Measurements from ENCODE around the gene CUL7. TPM values are rescaled to one million over a fixed set of nuclear protein-coding genes. Genes with fewer than 3 reads are reported as not detected.

CUL7 gene
- total RNA-seq, 1 experiment from 2014 or later = 34.1 TPM

DNA sequence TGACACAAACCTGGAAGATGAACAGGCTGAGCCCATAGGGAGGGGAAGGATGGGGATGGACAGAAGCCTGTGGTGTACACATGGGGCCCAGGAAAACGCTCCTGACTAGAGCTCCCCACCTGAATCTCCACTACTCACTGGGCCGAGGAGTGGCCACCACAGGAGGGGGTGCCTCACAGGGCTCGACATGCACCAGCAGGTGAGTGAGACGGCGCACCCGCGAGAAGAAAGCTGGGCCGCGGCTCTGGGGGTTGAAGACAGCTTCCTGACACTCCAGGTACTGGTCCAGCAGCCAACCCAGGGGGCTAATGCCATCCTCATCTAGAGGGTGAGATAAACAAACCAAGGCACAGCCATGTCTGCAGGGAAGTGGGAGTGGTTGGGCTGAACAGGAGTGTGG is 10.3 kb downstream of the CUL7 start:
- ATAC-seq (no peak), DNase-seq (ENCODE audit: low read depth, low spot score) (no peak)
- Histone ChIP-seq H3K36me3 (ENCODE audit: control insufficient read depth in 1 of 2, insufficient read depth in 2 of 2, low read length in 2 of 2) (peaks cover 0 to 14% of the 10 kb centered on the region in 2 experiments; a peak in 2 of 4 replicates), H3K79me2 (ENCODE audit: insufficient read depth, low read length) (no peaks in the 10 kb centered on the region), H3K27ac (ENCODE audit: low read depth, low read length) (no peak overlapping the region), H3K4me2 (ENCODE audit: low read length) (no peak overlapping the region), H4K20me1 (ENCODE audit: insufficient read depth) (no peaks in the 10 kb centered on the region), H3K9ac (ENCODE audit: low read length) (no peak overlapping the region), H3K9me3 (ENCODE audit: control insufficient read depth in 1 of 2, insufficient read depth in 1 of 2, low read depth in 1 of 2, low read length in 2 of 2) (no peaks in the 10 kb centered on the region), H2AFZ (ENCODE audit: low read depth, low read length, poor library complexity, severe bottlenecking) (no peak overlapping the region), H3K4me3 (replicated peaks in 1 of 2; ENCODE audit: low read depth in 1 of 2, low read length in 2 of 2) (no peak overlapping the region), H3K27me3 (ENCODE audit: insufficient read depth, low read length) (no peaks in the 10 kb centered on the region), H3K4me1 (ENCODE audit: control insufficient read depth in 1 of 2, insufficient read depth in 2 of 2, low read length in 2 of 2) (no peaks in the 10 kb centered on the region), H3K9me2 (ENCODE audit: insufficient read depth) (no peaks in the 10 kb centered on the region)
- ChIA-PET RAD21 (ENCODE audit: low non-redundant PET in 1 of 2, low total read pairs in 2 of 2, uncharacterized antibody in 2 of 2, unreplicated experiment in 2 of 2) (no interaction called here), CTCF (no interaction called here), POLR2A (no interaction called here)
- no TSS peak for BruUV-seq (replicated peaks)
- intact Hi-C loops (cut with micrococcal nuclease) = no loop called here
- TF ChIP-seq CBX3 (IDR thresholded peaks at IDR 0.05; ENCODE audit: low read depth) (no peak), TCF7L2 (IDR thresholded peaks at IDR 0.05; ENCODE audit: borderline replicate concordance, extremely low read depth, insufficient read depth, insufficient read length) (no peak), YY1 (IDR thresholded peaks at IDR 0.05; ENCODE audit: extremely low read depth, insufficient replicate concordance, low read depth, low read length) (no peak), ELF1 (IDR thresholded peaks at IDR 0.05; ENCODE audit: borderline replicate concordance, low read depth) (no peak), POLR2A (IDR thresholded peaks at IDR 0.05; ENCODE audit: borderline replicate concordance, extremely low read depth, insufficient read depth, insufficient read length) (no peak), SP1 (IDR thresholded peaks at IDR 0.05; ENCODE audit: low read depth) (no peak), SRF (IDR thresholded peaks at IDR 0.05; ENCODE audit: low read depth) (no peak), EZH2phosphoT487 (IDR thresholded peaks at IDR 0.05; ENCODE audit: borderline replicate concordance) (no peak), SIN3A (IDR thresholded peaks at IDR 0.05; ENCODE audit: low read depth) (no peak), ZFX (IDR thresholded peaks at IDR 0.05) (no peak), EGR1 (IDR thresholded peaks at IDR 0.05; ENCODE audit: low read depth) (no peak)
- TF ChIP-seq, protein P1, sequence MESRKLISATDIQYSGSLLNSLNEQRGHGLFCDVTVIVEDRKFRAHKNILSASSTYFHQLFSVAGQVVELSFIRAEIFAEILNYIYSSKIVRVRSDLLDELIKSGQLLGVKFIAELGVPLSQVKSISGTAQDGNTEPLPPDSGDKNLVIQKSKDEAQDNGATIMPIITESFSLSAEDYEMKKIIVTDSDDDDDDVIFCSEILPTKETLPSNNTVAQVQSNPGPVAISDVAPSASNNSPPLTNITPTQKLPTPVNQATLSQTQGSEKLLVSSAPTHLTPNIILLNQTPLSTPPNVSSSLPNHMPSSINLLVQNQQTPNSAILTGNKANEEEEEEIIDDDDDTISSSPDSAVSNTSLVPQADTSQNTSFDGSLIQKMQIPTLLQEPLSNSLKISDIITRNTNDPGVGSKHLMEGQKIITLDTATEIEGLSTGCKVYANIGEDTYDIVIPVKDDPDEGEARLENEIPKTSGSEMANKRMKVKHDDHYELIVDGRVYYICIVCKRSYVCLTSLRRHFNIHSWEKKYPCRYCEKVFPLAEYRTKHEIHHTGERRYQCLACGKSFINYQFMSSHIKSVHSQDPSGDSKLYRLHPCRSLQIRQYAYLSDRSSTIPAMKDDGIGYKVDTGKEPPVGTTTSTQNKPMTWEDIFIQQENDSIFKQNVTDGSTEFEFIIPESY (IDR thresholded peaks at IDR 0.05; ENCODE audit: extremely low read depth, insufficient replicate concordance, low read length) = no peak
- TF ChIP-seq, protein P2, sequence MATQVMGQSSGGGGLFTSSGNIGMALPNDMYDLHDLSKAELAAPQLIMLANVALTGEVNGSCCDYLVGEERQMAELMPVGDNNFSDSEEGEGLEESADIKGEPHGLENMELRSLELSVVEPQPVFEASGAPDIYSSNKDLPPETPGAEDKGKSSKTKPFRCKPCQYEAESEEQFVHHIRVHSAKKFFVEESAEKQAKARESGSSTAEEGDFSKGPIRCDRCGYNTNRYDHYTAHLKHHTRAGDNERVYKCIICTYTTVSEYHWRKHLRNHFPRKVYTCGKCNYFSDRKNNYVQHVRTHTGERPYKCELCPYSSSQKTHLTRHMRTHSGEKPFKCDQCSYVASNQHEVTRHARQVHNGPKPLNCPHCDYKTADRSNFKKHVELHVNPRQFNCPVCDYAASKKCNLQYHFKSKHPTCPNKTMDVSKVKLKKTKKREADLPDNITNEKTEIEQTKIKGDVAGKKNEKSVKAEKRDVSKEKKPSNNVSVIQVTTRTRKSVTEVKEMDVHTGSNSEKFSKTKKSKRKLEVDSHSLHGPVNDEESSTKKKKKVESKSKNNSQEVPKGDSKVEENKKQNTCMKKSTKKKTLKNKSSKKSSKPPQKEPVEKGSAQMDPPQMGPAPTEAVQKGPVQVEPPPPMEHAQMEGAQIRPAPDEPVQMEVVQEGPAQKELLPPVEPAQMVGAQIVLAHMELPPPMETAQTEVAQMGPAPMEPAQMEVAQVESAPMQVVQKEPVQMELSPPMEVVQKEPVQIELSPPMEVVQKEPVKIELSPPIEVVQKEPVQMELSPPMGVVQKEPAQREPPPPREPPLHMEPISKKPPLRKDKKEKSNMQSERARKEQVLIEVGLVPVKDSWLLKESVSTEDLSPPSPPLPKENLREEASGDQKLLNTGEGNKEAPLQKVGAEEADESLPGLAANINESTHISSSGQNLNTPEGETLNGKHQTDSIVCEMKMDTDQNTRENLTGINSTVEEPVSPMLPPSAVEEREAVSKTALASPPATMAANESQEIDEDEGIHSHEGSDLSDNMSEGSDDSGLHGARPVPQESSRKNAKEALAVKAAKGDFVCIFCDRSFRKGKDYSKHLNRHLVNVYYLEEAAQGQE (IDR thresholded peaks at IDR 0.05; ENCODE audit: low read depth) = no peak
- TF ChIP-seq, protein P3, sequence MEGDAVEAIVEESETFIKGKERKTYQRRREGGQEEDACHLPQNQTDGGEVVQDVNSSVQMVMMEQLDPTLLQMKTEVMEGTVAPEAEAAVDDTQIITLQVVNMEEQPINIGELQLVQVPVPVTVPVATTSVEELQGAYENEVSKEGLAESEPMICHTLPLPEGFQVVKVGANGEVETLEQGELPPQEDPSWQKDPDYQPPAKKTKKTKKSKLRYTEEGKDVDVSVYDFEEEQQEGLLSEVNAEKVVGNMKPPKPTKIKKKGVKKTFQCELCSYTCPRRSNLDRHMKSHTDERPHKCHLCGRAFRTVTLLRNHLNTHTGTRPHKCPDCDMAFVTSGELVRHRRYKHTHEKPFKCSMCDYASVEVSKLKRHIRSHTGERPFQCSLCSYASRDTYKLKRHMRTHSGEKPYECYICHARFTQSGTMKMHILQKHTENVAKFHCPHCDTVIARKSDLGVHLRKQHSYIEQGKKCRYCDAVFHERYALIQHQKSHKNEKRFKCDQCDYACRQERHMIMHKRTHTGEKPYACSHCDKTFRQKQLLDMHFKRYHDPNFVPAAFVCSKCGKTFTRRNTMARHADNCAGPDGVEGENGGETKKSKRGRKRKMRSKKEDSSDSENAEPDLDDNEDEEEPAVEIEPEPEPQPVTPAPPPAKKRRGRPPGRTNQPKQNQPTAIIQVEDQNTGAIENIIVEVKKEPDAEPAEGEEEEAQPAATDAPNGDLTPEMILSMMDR (IDR thresholded peaks at IDR 0.05 in 2 of 3, conservative IDR thresholded peaks at IDR 0.05 in 1 of 3; ENCODE audit: borderline replicate concordance in 1 of 3, insufficient read depth in 1 of 3, low read depth in 2 of 3, low read length in 2 of 3) = no peak
- TF ChIP-seq, protein P4, sequence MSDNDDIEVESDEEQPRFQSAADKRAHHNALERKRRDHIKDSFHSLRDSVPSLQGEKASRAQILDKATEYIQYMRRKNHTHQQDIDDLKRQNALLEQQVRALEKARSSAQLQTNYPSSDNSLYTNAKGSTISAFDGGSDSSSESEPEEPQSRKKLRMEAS (IDR thresholded peaks at IDR 0.05) = no peak
- TF ChIP-seq, protein P5, sequence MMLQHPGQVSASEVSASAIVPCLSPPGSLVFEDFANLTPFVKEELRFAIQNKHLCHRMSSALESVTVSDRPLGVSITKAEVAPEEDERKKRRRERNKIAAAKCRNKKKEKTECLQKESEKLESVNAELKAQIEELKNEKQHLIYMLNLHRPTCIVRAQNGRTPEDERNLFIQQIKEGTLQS (IDR thresholded peaks at IDR 0.05) = no peak

Measured in HCT116 (cell line).